Loucy (cell line): ENCODE measurements around the gene ANKRD13B.

Experiments used
- H2AFZ ChIP-seq: fragments of 200-600 bp; sonication (generic); 2 replicates; pipeline ENCODE4 v1.6.0; 2016; ENCODE audit warnings: antibody characterized with exemption, mild to moderate bottlenecking, low read length, moderate library complexity
- H3F3A ChIP-seq: fragments of 200-600 bp; 2 replicates; pipeline ENCODE4 v1.6.0; 2016; ENCODE audit warnings: antibody characterized with exemption, low read depth, mild to moderate bottlenecking
- H3K27me3 ChIP-seq: fragments of 200-600 bp; sonication (generic); 2 replicates; pipeline ENCODE4 v1.6.1; 2014; ENCODE audit warnings: low read length, mild to moderate bottlenecking; ENCODE audit not compliant: insufficient read depth, poor library complexity, severe bottlenecking
- H3K36me3 ChIP-seq: fragments of 200-600 bp; sonication (generic); 2 replicates; pipeline ENCODE4 v1.6.1; 2016; ENCODE audit warnings: low read length; ENCODE audit not compliant: insufficient read depth
- H3K4me1 ChIP-seq: fragments of 200-600 bp; sonication (generic); 2 replicates; pipeline ENCODE4 v1.5.1; 2014; ENCODE audit warnings: low read length, mild to moderate bottlenecking; ENCODE audit not compliant: insufficient read depth, poor library complexity, severe bottlenecking
- H3K4me2 ChIP-seq: fragments of 200-600 bp; sonication (generic); 2 replicates; pipeline ENCODE4 v1.6.0; 2014; ENCODE audit warnings: antibody characterized with exemption, low read length, low read depth, mild to moderate bottlenecking; ENCODE audit not compliant: poor library complexity, severe bottlenecking
- H3K4me3 ChIP-seq: fragments of 200-600 bp; sonication (generic); 2 replicates; pipeline ENCODE4 v1.5.1; 2014; ENCODE audit warnings: low read length, mild to moderate bottlenecking, mixed read lengths; ENCODE audit not compliant: poor library complexity, severe bottlenecking
- H3K79me2 ChIP-seq: fragments of 200-600 bp; sonication (generic); 2 replicates; pipeline ENCODE4 v1.6.1; 2014; ENCODE audit warnings: low read length; ENCODE audit not compliant: insufficient read depth
- H3K9ac ChIP-seq: fragments of 200-600 bp; sonication (generic); 2 replicates; pipeline ENCODE4 v1.6.0; 2014; ENCODE audit warnings: mild to moderate bottlenecking, low read depth, low read length, moderate library complexity; ENCODE audit not compliant: poor library complexity, severe bottlenecking
- H3K9me2 ChIP-seq: fragments of 200-600 bp; sonication (generic); replicated peaks from 2 replicates; pipeline ENCODE4 v1.6.1; 2016; ENCODE audit warnings: low read depth, low read length, mixed read lengths
- H3K9me3 ChIP-seq: fragments of 200-600 bp; sonication (generic); 2 replicates; pipeline ENCODE4 v1.6.1; 2014; ENCODE audit warnings: mild to moderate bottlenecking, antibody characterized with exemption, low read length, low read depth; ENCODE audit not compliant: insufficient read depth
- H4K20me1 ChIP-seq: fragments of 200-600 bp; sonication (generic); 2 replicates; pipeline ENCODE4 v1.6.0; 2014; ENCODE audit warnings: antibody characterized with exemption, low read length, mild to moderate bottlenecking; ENCODE audit not compliant: insufficient read depth, poor library complexity, severe bottlenecking
- EZH2phosphoT487 ChIP-seq: fragments of 200-600 bp; IDR thresholded peaks from 2 replicates; pipeline ENCODE4 v1.6.1; 2018; ENCODE audit warnings: antibody characterized with exemption, mild to moderate bottlenecking, moderate library complexity, borderline replicate concordance
- TF ChIP-seq, protein P1 (sequence below): fragments of 200-600 bp; sonication (generic); conservative IDR thresholded peaks from 2 replicates; pipeline ENCODE4 v1.5.1; 2014; ENCODE audit warnings: mild to moderate bottlenecking, antibody characterized with exemption, low read length

Gene ANKRD13B

DNA sequence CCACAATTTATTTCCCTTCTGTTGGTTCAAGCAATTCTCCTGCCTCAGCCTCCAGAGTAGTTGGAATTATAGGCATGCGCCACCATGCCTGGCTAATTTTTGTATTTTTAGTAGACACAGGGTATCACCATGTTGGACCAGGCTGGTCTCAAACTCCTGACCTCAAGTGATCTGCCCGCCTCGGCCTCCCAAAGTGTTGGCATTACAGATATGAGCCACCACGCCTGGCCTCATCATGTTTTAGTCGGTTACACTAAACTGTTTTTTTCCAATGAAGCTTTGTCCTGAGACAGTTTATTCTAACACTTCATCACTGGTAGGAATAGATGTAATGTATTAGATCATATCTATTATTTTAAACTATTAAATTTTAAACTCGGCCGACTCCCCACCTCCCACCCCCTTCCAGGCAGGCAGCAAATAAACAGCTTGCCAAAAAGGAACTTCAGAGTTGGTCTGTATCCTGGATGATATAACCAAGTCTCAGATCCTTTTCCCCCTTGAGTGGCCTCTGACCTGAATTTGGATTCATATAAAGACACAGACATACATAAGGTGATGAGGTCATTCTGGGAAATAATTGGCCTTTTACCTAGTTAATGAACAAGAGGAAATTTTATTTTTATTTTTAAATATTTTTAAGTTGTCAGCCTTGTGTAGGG lies 48.2 kb downstream of the ANKRD13B start:
- no peak overlapping the region for H3K4me3 ChIP-seq

DNA sequence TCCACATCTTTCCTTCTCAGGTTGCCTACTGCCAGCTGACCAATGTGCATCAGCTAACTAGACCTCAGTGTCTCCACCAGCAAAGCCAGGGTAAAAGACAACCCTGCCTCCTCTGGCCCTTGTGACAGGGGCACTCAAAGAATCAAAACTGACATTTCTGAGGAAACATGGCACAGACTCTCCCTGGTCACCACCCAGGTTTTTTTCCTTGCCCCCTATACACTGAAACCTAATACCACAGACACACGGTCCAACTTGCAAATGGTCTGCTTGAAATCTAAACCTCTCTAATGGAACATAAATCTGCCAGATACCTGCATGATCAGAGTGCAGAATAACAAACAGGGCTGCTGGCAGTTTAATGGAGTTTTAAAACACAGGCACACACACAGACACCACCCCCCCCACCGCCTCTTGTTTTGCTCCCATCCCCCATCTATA lies 49.3 kb downstream of the ANKRD13B start:
- no peaks in the 10 kb centered on the region for H4K20me1 ChIP-seq
- H3K9ac ChIP-seq, result no peak overlapping the region
- peaks cover 33% of the 10 kb centered on the region for H3K4me1 ChIP-seq
- H3K4me2 ChIP-seq, result no peak overlapping the region
- H3F3A ChIP-seq, result 0 out of 2 replicates have a peak, but pooled peaks cover 2% of the 10 kb centered on the region
- H3K79me2 ChIP-seq, result no peaks in the 10 kb centered on the region
- no peak overlapping the region for H3K4me3 ChIP-seq
- H3K27me3 ChIP-seq, result no peaks in the 10 kb centered on the region
- H2AFZ ChIP-seq, result no peak overlapping the region
- H3K9me2 ChIP-seq, result no peaks in the 10 kb centered on the region
- TF ChIP-seq, protein P1, sequence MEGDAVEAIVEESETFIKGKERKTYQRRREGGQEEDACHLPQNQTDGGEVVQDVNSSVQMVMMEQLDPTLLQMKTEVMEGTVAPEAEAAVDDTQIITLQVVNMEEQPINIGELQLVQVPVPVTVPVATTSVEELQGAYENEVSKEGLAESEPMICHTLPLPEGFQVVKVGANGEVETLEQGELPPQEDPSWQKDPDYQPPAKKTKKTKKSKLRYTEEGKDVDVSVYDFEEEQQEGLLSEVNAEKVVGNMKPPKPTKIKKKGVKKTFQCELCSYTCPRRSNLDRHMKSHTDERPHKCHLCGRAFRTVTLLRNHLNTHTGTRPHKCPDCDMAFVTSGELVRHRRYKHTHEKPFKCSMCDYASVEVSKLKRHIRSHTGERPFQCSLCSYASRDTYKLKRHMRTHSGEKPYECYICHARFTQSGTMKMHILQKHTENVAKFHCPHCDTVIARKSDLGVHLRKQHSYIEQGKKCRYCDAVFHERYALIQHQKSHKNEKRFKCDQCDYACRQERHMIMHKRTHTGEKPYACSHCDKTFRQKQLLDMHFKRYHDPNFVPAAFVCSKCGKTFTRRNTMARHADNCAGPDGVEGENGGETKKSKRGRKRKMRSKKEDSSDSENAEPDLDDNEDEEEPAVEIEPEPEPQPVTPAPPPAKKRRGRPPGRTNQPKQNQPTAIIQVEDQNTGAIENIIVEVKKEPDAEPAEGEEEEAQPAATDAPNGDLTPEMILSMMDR, result no peak
- no peak for TF ChIP-seq EZH2phosphoT487
- H3K36me3 ChIP-seq, result no peaks in the 10 kb centered on the region
- H3K9me3 ChIP-seq, result no peaks in the 10 kb centered on the region

More for the DNA sequence above, 48.2 kb downstream of the ANKRD13B start:
- Histone ChIP-seq H3K79me2 (no peaks in the 10 kb centered on the region), H3K4me2 (no peak overlapping the region), H4K20me1 (no peaks in the 10 kb centered on the region), H3K9me3 (no peaks in the 10 kb centered on the region), H3K36me3 (peaks cover 4% of the 10 kb centered on the region; the same call in 1 of the 2 replicates), H3F3A (0 out of 2 replicates have a peak, but pooled peaks cover 2% of the 10 kb centered on the region), H3K9ac (no peak overlapping the region), H3K4me1 (peaks cover 43% of the 10 kb centered on the region), H2AFZ (no peak overlapping the region), H3K27me3 (no peaks in the 10 kb centered on the region), H3K9me2 (no peaks in the 10 kb centered on the region)
- TF ChIP-seq, protein P1, result no peak
- TF ChIP-seq EZH2phosphoT487, result no peak

DNA sequence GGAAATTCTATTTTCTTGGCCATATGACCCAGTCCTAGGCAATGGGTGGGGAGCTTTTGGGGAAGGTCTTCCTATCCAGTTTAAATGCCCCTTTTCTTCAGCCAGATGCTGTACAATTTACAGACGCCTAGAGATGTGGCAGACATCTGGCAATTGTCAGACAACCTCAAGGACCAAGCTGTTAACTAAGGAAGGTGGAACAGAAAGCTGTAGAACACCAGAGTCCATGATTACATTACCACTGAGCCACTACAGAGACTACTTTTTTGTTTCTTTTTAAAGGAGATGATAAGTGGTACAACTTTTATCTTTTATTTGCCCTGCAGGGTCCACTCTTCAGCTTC lies 50.9 kb downstream of the ANKRD13B start:
- no peaks in the 10 kb centered on the region for H3K9me3 ChIP-seq
- H4K20me1 ChIP-seq, result no peaks in the 10 kb centered on the region
- H3K4me3 ChIP-seq, result no peak overlapping the region
- peaks cover 8% of the 10 kb centered on the region; the same call in 1 of the 2 replicates for H3K36me3 ChIP-seq
- no peak overlapping the region for H3K9ac ChIP-seq
- H3K4me1 ChIP-seq, result peaks cover 31% of the 10 kb centered on the region
- H3K9me2 ChIP-seq, result no peaks in the 10 kb centered on the region
- H3K4me2 ChIP-seq, result no peak overlapping the region
- H3K27me3 ChIP-seq, result no peaks in the 10 kb centered on the region
- H3F3A ChIP-seq, result 0 out of 2 replicates have a peak, but pooled peaks cover 1% of the 10 kb centered on the region
- TF ChIP-seq, protein P1, result no peak
- TF ChIP-seq EZH2phosphoT487, result no peak
- no peaks in the 10 kb centered on the region for H3K79me2 ChIP-seq
- no peak overlapping the region for H2AFZ ChIP-seq
